Spleen (tissue), 7 donors: ENCODE data around the gene UST.

Source experiments
- CTCF ChIP-seq, 11 experiments: fragments of 200-600 bp in 7 of 11; fragments of 450-650 bp in 4 of 11; sonication (generic) in 4 of 11; IDR thresholded peaks in 8 of 11; conservative IDR thresholded peaks in 3 of 11; 1 replicate in 7 of 11; 2 replicates in 4 of 11; pipeline versions ENCODE4 v1.4.0 to v1.8.0; 2016 to 2021; ENCODE audit warnings: antibody characterized with exemption in 11 of 11, inconsistent platforms in 4 of 11, mild to moderate bottlenecking in 1 of 11
- POLR2A ChIP-seq, 3 donors: fragments of 450-650 bp; IDR thresholded peaks; one replicate each; pipeline ENCODE4 v1.5.1; 2017; ENCODE audit warnings: antibody characterized with exemption in 3 of 3, mild to moderate bottlenecking in 1 of 3
- donor health status: DM: no; HTN: no; CAD: no; lungs with moderate emphysema.
- donor health status: DM: no; HTN: no; CAD: no.
- donor health status: DM: no; HTN: no; CAD: no.

GRCh38 chr6:149064660-149065015 lies 317.8 kb downstream of the UST start:
- no peak for TF ChIP-seq CTCF (IDR thresholded peaks at IDR 0.05 in 8 of 11, conservative IDR thresholded peaks at IDR 0.05 in 3 of 11)
- TF ChIP-seq POLR2A (IDR thresholded peaks at IDR 0.05) = no peak
